SK-N-SH treated with all-trans-retinoic acid at 6 μM for 48 hours (cell line): ENCODE measurements around the gene ITIH1.

Experiments
- BACH2 ChIP-seq: fragments of 250-450 bp; sonication (Bioruptor Pico); IDR thresholded peaks from 2 replicates; pipeline ENCODE4 v1.9.0; 2021; ENCODE audit warnings: mild to moderate bottlenecking, borderline replicate concordance
- OSR1 ChIP-seq: fragments of 250-450 bp; sonication (Bioruptor Pico); IDR thresholded peaks from 2 replicates; pipeline ENCODE4 v1.8.0; 2022; ENCODE audit warnings: moderate library complexity, mild to moderate bottlenecking, inconsistent platforms
- ZFP30 ChIP-seq: fragments of 450-650 bp; formaldehyde crosslinking; IDR thresholded peaks from 2 replicates; pipeline ENCODE4 v1.5.0; 2022; ENCODE audit warnings: mild to moderate bottlenecking, moderate library complexity
- ZNF565 ChIP-seq: fragments of 450-650 bp; formaldehyde crosslinking; conservative IDR thresholded peaks from 2 replicates; pipeline ENCODE4 v1.5.0; 2020; ENCODE audit warnings: low read depth, mild to moderate bottlenecking, moderate library complexity
- TF ChIP-seq, protein P1 (sequence below): fragments of 250-450 bp; sonication (Bioruptor Pico); IDR thresholded peaks from 2 replicates; pipeline ENCODE4 v1.8.0; 2020; ENCODE audit warnings: mild to moderate bottlenecking, moderate library complexity, borderline replicate concordance

DNA sequence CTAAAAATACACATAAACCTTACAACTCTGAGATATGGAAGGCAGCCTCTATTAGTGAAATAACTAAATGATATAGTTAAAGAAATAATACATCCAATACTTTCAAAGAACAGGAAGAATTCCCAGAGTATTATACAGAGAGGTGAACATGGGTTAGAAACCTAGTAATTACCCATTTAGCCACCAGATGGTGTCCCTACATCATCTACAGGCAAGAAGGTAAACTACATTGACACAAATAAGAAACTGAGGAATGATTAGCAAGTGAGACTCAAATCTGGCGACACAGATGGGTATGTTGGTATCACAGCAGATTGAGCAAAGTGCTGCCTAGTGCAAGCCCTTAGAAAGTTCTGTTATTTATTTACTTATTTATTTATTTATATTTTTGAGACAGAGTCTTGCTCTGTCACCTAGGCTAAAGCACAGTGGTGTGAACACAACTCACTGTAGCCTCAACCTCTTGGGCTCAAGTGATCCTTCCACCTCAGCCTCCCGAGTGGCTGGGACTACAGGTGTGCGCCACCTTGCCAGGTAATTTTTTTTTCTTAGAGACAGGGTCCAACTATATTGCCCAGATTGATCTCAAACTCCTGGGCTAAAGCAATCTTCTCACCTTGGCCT, 34.9 kb upstream of the ITIH1 start:
- TF ChIP-seq ZNF565 (CRISPR knock-in tag) (no peak), OSR1 (no peak), ZFP30 (no peak), BACH2 (CRISPR knock-in tag) (no peak)
- TF ChIP-seq, protein P1, sequence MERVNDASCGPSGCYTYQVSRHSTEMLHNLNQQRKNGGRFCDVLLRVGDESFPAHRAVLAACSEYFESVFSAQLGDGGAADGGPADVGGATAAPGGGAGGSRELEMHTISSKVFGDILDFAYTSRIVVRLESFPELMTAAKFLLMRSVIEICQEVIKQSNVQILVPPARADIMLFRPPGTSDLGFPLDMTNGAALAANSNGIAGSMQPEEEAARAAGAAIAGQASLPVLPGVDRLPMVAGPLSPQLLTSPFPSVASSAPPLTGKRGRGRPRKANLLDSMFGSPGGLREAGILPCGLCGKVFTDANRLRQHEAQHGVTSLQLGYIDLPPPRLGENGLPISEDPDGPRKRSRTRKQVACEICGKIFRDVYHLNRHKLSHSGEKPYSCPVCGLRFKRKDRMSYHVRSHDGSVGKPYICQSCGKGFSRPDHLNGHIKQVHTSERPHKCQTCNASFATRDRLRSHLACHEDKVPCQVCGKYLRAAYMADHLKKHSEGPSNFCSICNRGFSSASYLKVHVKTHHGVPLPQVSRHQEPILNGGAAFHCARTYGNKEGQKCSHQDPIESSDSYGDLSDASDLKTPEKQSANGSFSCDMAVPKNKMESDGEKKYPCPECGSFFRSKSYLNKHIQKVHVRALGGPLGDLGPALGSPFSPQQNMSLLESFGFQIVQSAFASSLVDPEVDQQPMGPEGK, result no peak
